Neural cell (in vitro differentiated cells): ENCODE measurements around the gene G6PC3. TPM values are rescaled to one million over a fixed set of nuclear protein-coding genes. Genes with fewer than 3 reads are reported as not detected.

ENCODE experiments used
- H2AFZ ChIP-seq: fragments of 200-600, 300-800 bp; sonication (generic), shearing (Covaris generic); 2 replicates; pipeline ENCODE4 v1.6.0; 2014; ENCODE audit warnings: low read depth, mild to moderate bottlenecking, antibody characterized with exemption, low read length, moderate library complexity
- H3F3A ChIP-seq: fragments of 200-600 bp; shearing (Covaris generic); 2 replicates; pipeline ENCODE4 v1.6.1; 2016; ENCODE audit warnings: mild to moderate bottlenecking, moderate library complexity, mixed read lengths, antibody characterized with exemption, low read length; ENCODE audit not compliant: insufficient read depth, poor library complexity, severe bottlenecking
- H3K27ac ChIP-seq: fragments of 200-600, 300-800 bp; sonication (generic), shearing (Covaris generic); 2 replicates; pipeline ENCODE4 v1.5.1; 2014; ENCODE audit warnings: mild to moderate bottlenecking, low read length, moderate library complexity
- H3K27me3 ChIP-seq: fragments of 300-800, 200-600 bp; sonication (generic), shearing (Covaris generic); 2 replicates; pipeline ENCODE4 v1.6.0; 2014; ENCODE audit warnings: mild to moderate bottlenecking, low read depth, low read length, moderate library complexity; ENCODE audit not compliant: insufficient read depth
- H3K36me3 ChIP-seq: fragments of 300-800, 200-600 bp; sonication (generic), shearing (Covaris generic); 2 replicates; pipeline ENCODE4 v1.5.1; 2014; ENCODE audit warnings: mild to moderate bottlenecking, antibody characterized with exemption, low read length, moderate library complexity; ENCODE audit not compliant: insufficient read depth
- H3K4me2 ChIP-seq: fragments of 300-800, 200-600 bp; sonication (generic), shearing (Covaris generic); 2 replicates; pipeline ENCODE4 v1.6.0; 2014; ENCODE audit warnings: mild to moderate bottlenecking, low read length
- H3K4me3 ChIP-seq: fragments of 300-800, 200-600 bp; sonication (generic), shearing (Covaris generic); 2 replicates; pipeline ENCODE4 v1.5.1; 2014; ENCODE audit warnings: mild to moderate bottlenecking, low read length, moderate library complexity
- H3K79me2 ChIP-seq: fragments of 200-600 bp; shearing (Covaris generic); replicated peaks from 2 replicates; pipeline ENCODE4 v1.6.0; 2014; ENCODE audit warnings: mild to moderate bottlenecking, low read length, moderate library complexity; ENCODE audit not compliant: insufficient read depth
- H3K9ac ChIP-seq: fragments of 300-800, 200-600 bp; sonication (generic), shearing (Covaris generic); 2 replicates; pipeline ENCODE4 v1.6.1; 2016; ENCODE audit warnings: mild to moderate bottlenecking, low read length, mixed read lengths
- H3K9me2 ChIP-seq: fragments of 200-600 bp; shearing (Covaris generic); 2 replicates; pipeline ENCODE4 v1.6.1; 2016; ENCODE audit warnings: mild to moderate bottlenecking, low read length, mixed read lengths; ENCODE audit not compliant: insufficient read depth
- H3K9me3 ChIP-seq: fragments of 200-600, 300-800 bp; sonication (generic), shearing (Covaris generic); 2 replicates; pipeline ENCODE4 v1.6.1; 2016; ENCODE audit warnings: mild to moderate bottlenecking, mixed run types, low read length, moderate library complexity, mixed read lengths
- H4K20me1 ChIP-seq: fragments of 200-600 bp; shearing (Covaris generic); 2 replicates; pipeline ENCODE4 v1.6.1; 2016; ENCODE audit warnings: mild to moderate bottlenecking, mixed run types; ENCODE audit not compliant: insufficient read depth
- CTCF ChIP-seq: fragments of 450-650 bp; IDR thresholded peaks from 2 replicates; pipeline ENCODE4 v1.5.1; 2014; ENCODE audit warnings: antibody characterized with exemption, mild to moderate bottlenecking, moderate library complexity; ENCODE audit not compliant: poor library complexity, severe bottlenecking
- EP300 ChIP-seq: fragments of 450-650 bp; conservative IDR thresholded peaks from 2 replicates; pipeline ENCODE4 v1.6.1; 2014; ENCODE audit warnings: antibody characterized with exemption, mild to moderate bottlenecking, moderate library complexity; ENCODE audit not compliant: poor library complexity, severe bottlenecking
- EZH2 ChIP-seq: fragments of 200-600, 300-800 bp; shearing (Covaris generic), sonication (generic); IDR thresholded peaks from 2 replicates; pipeline ENCODE4 v1.6.1; 2014; ENCODE audit warnings: antibody characterized with exemption, low read length, borderline replicate concordance, mild to moderate bottlenecking; ENCODE audit not compliant: insufficient read depth, poor library complexity, severe bottlenecking
- MXI1 ChIP-seq: fragments of 450-650 bp; conservative IDR thresholded peaks from 2 replicates; pipeline ENCODE4 v1.6.1; 2014; ENCODE audit warnings: antibody characterized with exemption, mild to moderate bottlenecking; ENCODE audit not compliant: poor library complexity, severe bottlenecking
- POLR2AphosphoS5 ChIP-seq: IDR thresholded peaks from 2 replicates; pipeline ENCODE4 v1.6.1; 2012
- RAD21 ChIP-seq: fragments of 450-650 bp; conservative IDR thresholded peaks from 2 replicates; pipeline ENCODE4 v1.6.1; 2014; ENCODE audit warnings: antibody characterized with exemption, mild to moderate bottlenecking, moderate library complexity
- REST ChIP-seq: IDR thresholded peaks from 2 replicates; pipeline ENCODE4 v1.6.1; 2012; ENCODE audit warnings: borderline replicate concordance
- SMC3 ChIP-seq: fragments of 450-650 bp; conservative IDR thresholded peaks from 2 replicates; pipeline ENCODE4 v1.6.1; 2014; ENCODE audit warnings: antibody characterized with exemption, mild to moderate bottlenecking, moderate library complexity; ENCODE audit not compliant: poor library complexity
- TAF1 ChIP-seq: IDR thresholded peaks from 2 replicates; pipeline ENCODE4 v1.6.1; 2012; ENCODE audit warnings: low read depth
- polyA plus RNA-seq: library from polyadenylated mRNA; depleted of rRNA; stranded (reverse); fragments of >200 nt; gene quantifications from 2 replicates; pipeline ENCODE4 v1.2.3, GENCODE V29; 2014

The G6PC3 gene
- polyA plus RNA-seq, 1 donor from 2014 or later, result 10.8 TPM

DNA sequence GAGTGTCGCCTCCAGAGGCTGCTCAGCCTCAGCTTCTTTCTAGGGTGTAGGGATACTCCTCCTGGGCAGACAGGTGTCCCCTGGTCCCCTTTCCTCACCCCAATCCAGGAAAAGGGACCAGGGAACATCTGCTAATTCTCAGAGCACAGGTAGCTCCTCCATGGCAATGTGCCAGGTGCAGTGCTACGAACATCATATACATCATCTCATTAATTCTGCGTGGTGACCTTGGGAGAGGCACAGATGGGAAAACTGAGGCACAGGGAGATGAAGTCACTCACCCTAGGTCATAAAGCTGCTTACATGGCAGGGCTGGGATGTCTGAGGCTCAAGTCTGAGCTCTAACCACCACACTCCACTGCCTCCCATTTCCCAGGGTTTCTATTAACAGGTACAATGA, 41.2 kb downstream of the G6PC3 start:
- H3K4me3 ChIP-seq, result peak overlapping the region; percentile 64
- no peaks in the 10 kb centered on the region for H3K27me3 ChIP-seq
- H3K9ac ChIP-seq, result peak overlapping the region; percentile 73
- no peaks in the 10 kb centered on the region for H3K9me3 ChIP-seq
- H3K27ac ChIP-seq, result peak overlapping the region; percentile 84
- no peak overlapping the region for H2AFZ ChIP-seq
- peaks cover 33% of the 10 kb centered on the region for H3K79me2 ChIP-seq
- peaks cover 11% of the 10 kb centered on the region for H4K20me1 ChIP-seq
- H3K4me2 ChIP-seq, result no peak overlapping the region
- no peaks in the 10 kb centered on the region for H3K9me2 ChIP-seq
- H3K36me3 ChIP-seq, result no peaks in the 10 kb centered on the region
- H3F3A ChIP-seq, result no peaks in the 10 kb centered on the region
- TF ChIP-seq RAD21 (no peak), TAF1 (no peak), MXI1 (no peak), CTCF (no peak), POLR2AphosphoS5 (no peak), REST (no peak), SMC3 (no peak), EZH2 (no peak), EP300 (no peak)

DNA sequence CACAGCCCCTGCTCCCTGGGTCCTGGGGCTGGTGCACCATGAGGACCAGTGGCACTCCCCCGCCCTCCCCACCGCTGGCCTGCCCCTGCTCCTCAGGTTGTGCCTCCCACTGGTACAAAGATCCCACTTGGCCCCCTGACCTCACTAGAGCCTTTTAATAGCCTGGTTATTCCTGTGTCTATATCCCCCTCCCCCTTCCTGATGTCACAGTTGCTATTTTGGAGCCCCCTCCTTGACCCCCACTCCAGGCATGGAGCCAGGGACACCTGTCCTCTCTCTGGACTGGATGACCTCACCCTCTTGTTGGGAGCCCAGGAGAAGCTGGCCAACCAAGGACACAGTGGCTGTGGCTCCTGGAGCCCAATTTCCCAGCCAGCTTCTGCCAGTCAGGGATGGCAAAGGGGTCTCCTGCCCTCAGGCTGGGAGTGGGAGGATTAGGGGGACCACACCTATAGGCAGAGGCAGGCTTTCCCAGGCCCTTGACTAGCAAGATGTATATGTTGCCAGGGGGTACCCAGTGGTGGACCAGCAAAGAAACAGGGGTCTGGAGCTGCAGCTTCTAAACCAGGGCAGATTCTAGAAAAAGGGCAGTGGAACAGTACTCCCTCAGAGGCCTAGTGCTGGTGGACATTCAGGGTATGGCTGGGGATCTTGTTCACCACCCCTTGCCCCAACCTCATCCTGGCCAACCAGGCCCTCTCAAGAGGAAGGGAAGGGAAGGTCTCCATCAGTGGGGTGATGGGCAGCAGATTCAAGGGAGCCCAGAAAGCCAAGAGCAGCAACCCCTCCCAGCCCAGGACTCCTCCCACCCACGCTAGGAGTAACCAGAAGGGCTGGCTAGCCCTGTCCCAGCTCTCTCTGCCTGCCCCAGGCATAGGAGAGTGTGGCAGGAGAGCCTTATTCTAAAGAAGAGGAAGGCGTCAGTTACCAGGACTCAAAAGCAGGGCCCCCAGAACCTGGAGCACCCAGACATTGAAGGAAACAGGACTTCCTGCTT, 42.0 kb downstream of the G6PC3 start:
- TF ChIP-seq TAF1 (no peak), EP300 (no peak), RAD21 (no peak), EZH2 (no peak), POLR2AphosphoS5 (no peak)
- no peaks in the 10 kb centered on the region for H3F3A ChIP-seq
- H3K27me3 ChIP-seq, result no peaks in the 10 kb centered on the region

More for the DNA sequence above, 42.0 kb downstream of the G6PC3 start:
- Histone ChIP-seq H3K36me3 (no peaks in the 10 kb centered on the region), H2AFZ (no peak overlapping the region), H3K9me2 (no peaks in the 10 kb centered on the region), H3K9ac (no peak overlapping the region), H3K79me2 (peaks cover 32% of the 10 kb centered on the region), H3K9me3 (no peaks in the 10 kb centered on the region), H3K4me2 (no peak overlapping the region), H4K20me1 (peaks cover 12% of the 10 kb centered on the region), H3K4me3 (no peak overlapping the region), H3K27ac (peak overlapping the region; percentile 84)
